GM19372 (cell line): ENCODE data around the gene ARHGEF10L.

Experiments used
- ATAC-seq: cut with Tn5 transposase; IDR thresholded peaks from one replicate; pipeline ENCODE4 v1.9.1; 2021; ENCODE audit warnings: mild to moderate bottlenecking, low read depth, moderate library complexity; ENCODE audit not compliant: unreplicated experiment

The ARHGEF10L gene

GRCh38 chr1:17648457-17649145 is 109.1 kb downstream of the ARHGEF10L start:
- ATAC-seq: no peak

GRCh38 chr1:17649371-17650106 is 110.0 kb downstream of the ARHGEF10L start:
- no peak for ATAC-seq

GRCh38 chr1:17653276-17653675 is 113.8 kb downstream of the ARHGEF10L start:
- no peak for ATAC-seq

- ATAC-seq: no peak
Observed at GRCh38 chr1:17653728-17654351, 114.3 kb downstream of the ARHGEF10L start.

- no peak for ATAC-seq
Observed at GRCh38 chr1:17654519-17654918, 115.0 kb downstream of the ARHGEF10L start.

GRCh38 chr1:17655169-17655568 is 115.7 kb downstream of the ARHGEF10L start:
- ATAC-seq: no peak

- no peak for ATAC-seq
Observed at GRCh38 chr1:17655922-17656321, 116.4 kb downstream of the ARHGEF10L start.

- no peak for ATAC-seq
Observed at GRCh38 chr1:17657436-17657835, 117.9 kb downstream of the ARHGEF10L start.

- no peak for ATAC-seq
Observed at GRCh38 chr1:17658837-17659236, 119.3 kb downstream of the ARHGEF10L start.

- ATAC-seq: no peak
Observed at GRCh38 chr1:17661546-17662157, 122.2 kb downstream of the ARHGEF10L start.

GRCh38 chr1:17662296-17662695 is 122.8 kb downstream of the ARHGEF10L start:
- ATAC-seq: no peak

GRCh38 chr1:17662786-17663185 is 123.3 kb downstream of the ARHGEF10L start:
- no peak for ATAC-seq

GRCh38 chr1:17663646-17664045 is 124.1 kb downstream of the ARHGEF10L start:
- no peak for ATAC-seq

GRCh38 chr1:17664322-17664721 is 124.8 kb downstream of the ARHGEF10L start:
- no peak for ATAC-seq

GRCh38 chr1:17665054-17665453 is 125.6 kb downstream of the ARHGEF10L start:
- ATAC-seq: no peak

GRCh38 chr1:17665950-17666720 is 126.6 kb downstream of the ARHGEF10L start:
- no peak for ATAC-seq

GRCh38 chr1:17667641-17668040 is 128.1 kb downstream of the ARHGEF10L start:
- no peak for ATAC-seq

- ATAC-seq: no peak
Observed at GRCh38 chr1:17668195-17668594, 128.7 kb downstream of the ARHGEF10L start.

- ATAC-seq: no peak
Observed at GRCh38 chr1:17668624-17669175, 129.2 kb downstream of the ARHGEF10L start.

GRCh38 chr1:17669305-17669704 is 129.8 kb downstream of the ARHGEF10L start:
- ATAC-seq: no peak
